Psoas muscle (tissue), 8 donors: ENCODE data around the gene ADIPOQ. TPM values are rescaled to one million over a fixed set of nuclear protein-coding genes. Genes with fewer than 3 reads are reported as not detected.

Experiments
- ATAC-seq, 4 donors: fragments of 200-7000 bp; cut with Tn5 transposase; one replicate each; pipeline ENCODE4 v1.9.1; 2020; ENCODE audit warnings: moderate library complexity in 3 of 4, mild to moderate bottlenecking in 2 of 4
- DNase-seq, 2 donors: peaks; one replicate each; pipeline ENCODE4 v3.0.0-alpha.2; 2020
- H3K27ac ChIP-seq: fragments of 200-600 bp; one replicate; pipeline ENCODE4 v1.8.0; 2022
- H3K27me3 ChIP-seq, 3 donors: fragments of 200-600 bp in 1 of 3; one replicate each; pipeline versions ENCODE4 v1.6.1 to v1.8.0; 2013 to 2022; ENCODE audit warnings: low read length in 2 of 3, mild to moderate bottlenecking in 2 of 3, moderate library complexity in 1 of 3; ENCODE audit not compliant: insufficient read depth in 3 of 3
- H3K36me3 ChIP-seq, 2 donors: fragments of 200-600 bp in 1 of 2; one replicate each; pipeline versions ENCODE4 v1.6.1 to v1.8.0; 2013 to 2022; ENCODE audit warnings: low read depth in 1 of 2, mild to moderate bottlenecking in 1 of 2, moderate library complexity in 1 of 2; ENCODE audit not compliant: insufficient read depth in 1 of 2
- H3K4me1 ChIP-seq: fragments of 200-600 bp; one replicate; pipeline ENCODE4 v1.8.0; 2022
- H3K4me3 ChIP-seq: fragments of 200-600 bp; one replicate; pipeline ENCODE4 v1.8.0; 2022; ENCODE audit warnings: mild to moderate bottlenecking
- H3K9me3 ChIP-seq: fragments of 200-600 bp; one replicate; pipeline ENCODE4 v1.8.0; 2022
- CTCF ChIP-seq: fragments of 200-600 bp; IDR thresholded peaks from one replicate; pipeline ENCODE4 v1.8.0; 2022; ENCODE audit warnings: antibody characterized with exemption
- WGBS, 3 donors: extraction: QIAGEN DNeasy Blood & Tissue Kit; methylation state at CpG; one replicate each; pipeline versions ENCODE4 v1.1.6 to v1.1.7; 2013; 5-methylcytosine and 5-hydroxymethylcytosine counted together
- intact Hi-C, 2 donors: fragments of 100-400 bp; cut with DNase I; formaldehyde crosslinking; loops; one replicate each; pipeline versions ENCODE4 v1.11.0 to v1.14.2; 2022
- polyA plus RNA-seq, 3 donors: library from polyadenylated mRNA; stranded (reverse); fragments of 200-250 nt; gene quantifications; one replicate each; pipeline ENCODE4 v1.2.3, GENCODE V29; 2013
- total RNA-seq, 4 donors: library from RNA; stranded (reverse); fragmentation: NEBNext Ultra II Directional in 2 of 4; extraction: Animal tissue kit (Norgen Biotek cat#: 25700) in 2 of 4; gene quantifications; one replicate each; pipeline versions ENCODE4 v1.2.1 to v1.2.4, GENCODE V29; 2021 to 2023
- donor health status: healthy with polysubstance abuse.
- donor health status: DM: no; HTN: no; CAD: no; lungs with moderate emphysema.
- donor health status: Bipolar disorder and iron deficiency.
- donor health status: healthy.
- donor health status: DM: yes; HTN: yes; CAD: no.
- donor health status: DM: no; HTN: no; CAD: no.
- donor health status: DM: no; HTN: no; CAD: no.
- donor health status: DM: yes; HTN: yes; CAD: no.

ADIPOQ gene
- total and polyA plus RNA-seq, 7 donors = 0.58 to 9.3 (median 1.8) TPM

GRCh38 chr3:186875708-186876107 lies 33.2 kb downstream of the ADIPOQ start:
- no peaks in the 10 kb centered on the region for H3K4me1 ChIP-seq
- no peak for DNase-seq
- H3K27me3 ChIP-seq = no peaks in the 10 kb centered on the region
- intact Hi-C loops = no loop called here
- no peaks in the 10 kb centered on the region for H3K9me3 ChIP-seq
- no peak for ATAC-seq
- no peak for TF ChIP-seq CTCF
- WGBS, 3 donors = 0 to 90% (median 0%) methylated on average over 1 of the region's 1 CpG
- no peaks in the 10 kb centered on the region for H3K36me3 ChIP-seq
- no peak overlapping the region for H3K4me3 ChIP-seq
- H3K27ac ChIP-seq = no peak overlapping the region

- Histone ChIP-seq H3K9me3 (no peaks in the 10 kb centered on the region), H3K36me3 (no peaks in the 10 kb centered on the region), H3K27ac (no peak overlapping the region), H3K4me3 (no peak overlapping the region), H3K27me3 (no peaks in the 10 kb centered on the region), H3K4me1 (no peaks in the 10 kb centered on the region)
- 71 to 82% (median 74%) methylated on average over 1 of the region's 1 CpG for WGBS, 3 donors
- intact Hi-C loops = no loop called here
- no peak for TF ChIP-seq CTCF
- ATAC-seq (no peak), DNase-seq (no peak)
These were observed 37.3 kb downstream of the ADIPOQ start for GRCh38 chr3:186879781-186880180.

- Histone ChIP-seq H3K4me1 (no peaks in the 10 kb centered on the region), H3K9me3 (no peaks in the 10 kb centered on the region), H3K27me3 (no peaks in the 10 kb centered on the region), H3K27ac (no peak overlapping the region), H3K36me3 (no peaks in the 10 kb centered on the region), H3K4me3 (no peak overlapping the region)
- no peak for TF ChIP-seq CTCF
- 80 to 89% (median 87%) methylated on average over 4 of the region's 4 CpGs for WGBS, 3 donors
- ATAC-seq (no peak), DNase-seq (no peak)
- intact Hi-C loops = no loop called here
These were observed 37.9 kb downstream of the ADIPOQ start for GRCh38 chr3:186880406-186880805.

GRCh38 chr3:186882150-186882524 lies 39.6 kb downstream of the ADIPOQ start:
- no peak for TF ChIP-seq CTCF
- H3K36me3 ChIP-seq = no peaks in the 10 kb centered on the region
- H3K4me3 ChIP-seq = no peak overlapping the region
- H3K27me3 ChIP-seq = no peaks in the 10 kb centered on the region
- no peaks in the 10 kb centered on the region for H3K4me1 ChIP-seq
- intact Hi-C loops = no loop called here
- DNase-seq (no peak), ATAC-seq (no peak)
- no peak overlapping the region for H3K27ac ChIP-seq
- WGBS, 3 donors = 69 to 71% (median 70%) methylated on average over 4 of the region's 4 CpGs
- no peaks in the 10 kb centered on the region for H3K9me3 ChIP-seq

GRCh38 chr3:186882881-186883685 lies 40.6 kb downstream of the ADIPOQ start:
- DNase-seq = no peak
- Histone ChIP-seq H3K4me3 (no peak overlapping the region), H3K4me1 (no peaks in the 10 kb centered on the region), H3K36me3 (no peaks in the 10 kb centered on the region), H3K27ac (no peak overlapping the region), H3K27me3 (no peaks in the 10 kb centered on the region), H3K9me3 (no peaks in the 10 kb centered on the region)
- TF ChIP-seq CTCF = no peak
- ATAC-seq = no peak
- intact Hi-C loops = no loop called here
- 89 to 93% (median 89%) methylated on average over 6 of the region's 6 CpGs for WGBS, 3 donors
